Measurements from ENCODE around the gene MLX. TPM values are rescaled to one million over a fixed set of nuclear protein-coding genes. Genes with fewer than 3 reads are reported as not detected.

Gene MLX
- total RNA-seq, 6 experiments from 2014 or later = 40.7 to 48.3 (median 47.0) TPM

- H3K36me3 Mint-ChIP-seq (ENCODE audit: low read depth) = peaks cover 20% of the 10 kb centered on the region
- TF ChIP-seq, protein P1, sequence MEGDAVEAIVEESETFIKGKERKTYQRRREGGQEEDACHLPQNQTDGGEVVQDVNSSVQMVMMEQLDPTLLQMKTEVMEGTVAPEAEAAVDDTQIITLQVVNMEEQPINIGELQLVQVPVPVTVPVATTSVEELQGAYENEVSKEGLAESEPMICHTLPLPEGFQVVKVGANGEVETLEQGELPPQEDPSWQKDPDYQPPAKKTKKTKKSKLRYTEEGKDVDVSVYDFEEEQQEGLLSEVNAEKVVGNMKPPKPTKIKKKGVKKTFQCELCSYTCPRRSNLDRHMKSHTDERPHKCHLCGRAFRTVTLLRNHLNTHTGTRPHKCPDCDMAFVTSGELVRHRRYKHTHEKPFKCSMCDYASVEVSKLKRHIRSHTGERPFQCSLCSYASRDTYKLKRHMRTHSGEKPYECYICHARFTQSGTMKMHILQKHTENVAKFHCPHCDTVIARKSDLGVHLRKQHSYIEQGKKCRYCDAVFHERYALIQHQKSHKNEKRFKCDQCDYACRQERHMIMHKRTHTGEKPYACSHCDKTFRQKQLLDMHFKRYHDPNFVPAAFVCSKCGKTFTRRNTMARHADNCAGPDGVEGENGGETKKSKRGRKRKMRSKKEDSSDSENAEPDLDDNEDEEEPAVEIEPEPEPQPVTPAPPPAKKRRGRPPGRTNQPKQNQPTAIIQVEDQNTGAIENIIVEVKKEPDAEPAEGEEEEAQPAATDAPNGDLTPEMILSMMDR (IDR thresholded peaks at IDR 0.05) = no peak
- H3K27me3 Mint-ChIP-seq (ENCODE audit: insufficient read depth) = peaks cover 6% of the 10 kb centered on the region
- H3K4me3 Mint-ChIP-seq = no peak overlapping the region
- H3K27ac Mint-ChIP-seq = peak overlapping the region; percentile 97
- H3K4me1 Mint-ChIP-seq (ENCODE audit: low read depth) = peaks cover 95% of the 10 kb centered on the region
- H3K9me3 Mint-ChIP-seq = no peaks in the 10 kb centered on the region
- no peak for DNase-seq
These were observed 44.1 kb upstream of the MLX start for GRCh38 chr17:42522798-42523278.

- peaks cover 16% of the 10 kb centered on the region for H3K36me3 Mint-ChIP-seq (ENCODE audit: low read depth)
- no peaks in the 10 kb centered on the region for H3K27me3 Mint-ChIP-seq (ENCODE audit: insufficient read depth)
- peaks cover 77% of the 10 kb centered on the region for H3K4me1 Mint-ChIP-seq (ENCODE audit: low read depth)
- peak overlapping the region; percentile 50 for H3K4me3 Mint-ChIP-seq
- TF ChIP-seq, protein P1 (IDR thresholded peaks at IDR 0.05) = no peak
- DNase-seq = peak; percentile 68
- peak overlapping the region; percentile 67 for H3K27ac Mint-ChIP-seq
- H3K9me3 Mint-ChIP-seq = no peaks in the 10 kb centered on the region
These were observed 41.7 kb upstream of the MLX start for GRCh38 chr17:42525221-42525620.

DNA sequence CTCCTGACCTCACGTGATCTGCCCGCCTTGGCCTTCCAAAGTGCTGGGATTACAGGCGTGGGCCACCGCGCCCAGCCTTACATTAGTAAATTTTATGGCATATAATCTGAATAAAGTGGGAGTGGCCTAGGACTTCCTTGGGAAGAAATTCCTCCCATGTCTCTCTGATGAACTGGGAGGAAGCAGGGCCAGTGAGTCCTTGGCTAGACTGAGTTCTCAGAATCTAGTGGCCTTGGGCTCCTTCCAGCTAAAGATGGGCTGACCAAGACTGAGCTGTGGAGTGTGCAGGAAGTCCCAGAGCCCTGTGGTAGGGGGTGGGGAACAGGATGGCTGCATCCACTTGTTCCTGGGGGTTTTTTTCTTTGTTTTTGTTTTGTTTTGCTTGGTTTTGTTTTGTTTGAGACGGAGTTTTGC lies 40.9 kb upstream of the MLX start:
- Mint-ChIP-seq H3K27me3 (ENCODE audit: insufficient read depth) (no peaks in the 10 kb centered on the region), H3K4me1 (ENCODE audit: low read depth) (peaks cover 74% of the 10 kb centered on the region), H3K27ac (peak overlapping the region; percentile 87), H3K9me3 (no peaks in the 10 kb centered on the region), H3K4me3 (no peak overlapping the region; the same call in 1 of the 2 replicates), H3K36me3 (ENCODE audit: low read depth) (peaks cover 16% of the 10 kb centered on the region)
- peak; percentile 58 for DNase-seq
- TF ChIP-seq, protein P1 (IDR thresholded peaks at IDR 0.05) = no peak

DNA sequence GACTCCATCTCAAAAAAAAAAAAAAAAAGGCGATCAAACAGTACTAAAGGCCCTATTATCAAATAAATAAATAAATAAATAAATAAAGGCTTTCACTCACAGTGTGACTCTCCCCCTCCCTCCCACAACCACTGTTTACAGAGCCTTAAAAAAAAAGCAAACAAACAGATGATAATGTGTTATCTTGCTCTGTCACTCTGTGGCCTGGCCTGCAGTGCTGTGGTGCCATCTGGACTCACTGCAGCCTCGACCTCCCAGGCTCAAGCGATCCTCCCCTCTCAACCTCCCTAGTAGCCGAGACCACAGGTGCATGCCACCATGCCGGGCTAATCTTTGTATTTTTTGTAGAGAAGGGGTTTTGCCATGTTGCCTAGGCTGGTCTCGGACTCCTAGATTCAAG lies 39.0 kb upstream of the MLX start:
- TF ChIP-seq, protein P1 (IDR thresholded peaks at IDR 0.05) = no peak
- no peak for DNase-seq
- Mint-ChIP-seq H3K9me3 (no peaks in the 10 kb centered on the region), H3K4me3 (no peak overlapping the region), H3K27ac (no peak overlapping the region), H3K36me3 (ENCODE audit: low read depth) (peaks cover 5% of the 10 kb centered on the region), H3K27me3 (ENCODE audit: insufficient read depth) (no peaks in the 10 kb centered on the region), H3K4me1 (ENCODE audit: low read depth) (peaks cover 62% of the 10 kb centered on the region)

DNA sequence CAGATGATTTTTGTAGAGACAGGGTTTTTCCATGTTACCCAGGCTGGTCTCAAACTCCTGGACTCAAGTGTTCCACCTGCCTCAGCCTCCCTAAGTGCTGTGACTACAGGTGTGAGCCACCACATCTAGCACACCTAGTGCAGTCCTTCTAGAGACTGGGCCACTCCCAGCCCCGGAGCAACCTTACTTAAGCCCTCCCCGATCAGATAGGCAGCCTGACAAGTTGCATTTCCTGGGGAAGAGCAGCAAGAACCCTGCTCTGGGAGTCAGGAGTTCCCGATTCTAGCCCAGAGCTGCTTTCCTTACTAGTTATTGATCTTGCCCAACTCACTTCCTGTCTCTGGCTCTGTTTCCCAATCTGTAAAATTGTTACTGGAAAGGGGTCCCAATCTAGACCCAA lies 37.8 kb upstream of the MLX start:
- Mint-ChIP-seq H3K4me3 (no peak overlapping the region), H3K4me1 (ENCODE audit: low read depth) (peaks cover 54% of the 10 kb centered on the region), H3K27ac (no peak overlapping the region), H3K9me3 (no peaks in the 10 kb centered on the region), H3K36me3 (ENCODE audit: low read depth) (no peaks in the 10 kb centered on the region; the same call in 1 of the 2 replicates), H3K27me3 (ENCODE audit: insufficient read depth) (no peaks in the 10 kb centered on the region)
- no peak for DNase-seq
- TF ChIP-seq, protein P1 (IDR thresholded peaks at IDR 0.05) = no peak

Data from HFFc6 (cell line).